ENCODE data around the gene HOTAIR.

The HOTAIR gene

DNA sequence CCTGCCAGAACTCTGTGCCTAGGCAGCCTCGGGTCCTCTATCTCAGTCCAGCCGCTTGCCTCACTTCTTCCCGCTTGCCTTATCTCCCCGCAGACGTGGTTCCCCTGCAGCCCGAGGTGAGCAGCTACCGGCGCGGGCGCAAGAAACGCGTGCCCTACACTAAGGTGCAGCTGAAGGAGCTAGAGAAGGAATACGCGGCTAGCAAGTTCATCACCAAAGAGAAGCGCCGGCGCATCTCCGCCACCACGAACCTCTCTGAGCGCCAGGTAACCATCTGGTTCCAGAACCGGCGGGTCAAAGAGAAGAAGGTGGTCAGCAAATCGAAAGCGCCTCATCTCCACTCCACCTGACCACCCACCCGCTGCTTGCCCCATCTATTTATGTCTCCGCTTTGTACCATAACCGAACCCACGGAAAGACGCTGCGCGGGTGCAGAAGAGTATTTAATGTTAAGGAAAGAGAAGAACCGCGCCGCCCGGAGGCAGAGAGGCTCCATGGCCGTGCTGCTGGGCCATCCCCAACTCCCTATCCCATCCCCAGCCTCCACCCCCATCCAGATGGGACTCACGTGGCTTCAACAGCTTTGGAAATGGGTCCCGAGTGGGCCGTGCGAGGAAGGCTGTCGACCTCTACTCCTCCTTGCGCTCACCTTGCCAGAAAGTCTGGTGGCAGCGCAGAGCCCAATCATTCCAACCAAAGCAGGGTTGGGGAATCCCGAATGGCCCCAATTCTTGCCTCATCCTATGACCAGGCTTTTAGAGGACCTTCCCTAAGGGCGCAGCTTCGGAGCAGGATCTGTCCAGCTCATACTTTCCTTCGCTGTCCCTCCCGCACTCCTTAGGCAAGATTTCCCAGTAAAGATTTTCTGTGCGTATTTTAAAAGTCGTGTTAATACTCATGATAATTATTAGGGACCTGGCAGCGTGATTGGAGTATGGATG, 29.6 kb downstream of the HOTAIR start:
- no peak for DNase-seq (ENCODE audit: low spot score)

DNA sequence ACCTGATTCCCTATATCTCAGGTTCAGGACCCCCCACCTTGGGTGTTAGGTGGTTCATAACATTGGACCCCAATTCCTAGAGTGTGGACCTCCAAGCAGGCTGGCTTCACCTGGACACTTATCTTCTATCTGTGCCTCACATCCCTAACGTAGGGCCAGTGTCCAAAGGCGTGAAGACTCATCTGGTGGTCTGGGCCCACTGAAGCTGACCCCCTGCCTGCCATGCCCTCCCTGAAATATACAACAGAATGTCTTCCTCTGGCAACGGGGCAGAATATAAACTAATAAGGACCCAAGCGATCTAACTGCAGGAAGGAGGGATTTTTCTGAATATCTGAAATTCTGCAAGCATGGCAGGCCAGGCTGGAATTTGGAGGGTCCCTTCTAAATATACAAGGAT, 30.5 kb downstream of the HOTAIR start:
- DNase-seq (ENCODE audit: low spot score) = no peak

DNA sequence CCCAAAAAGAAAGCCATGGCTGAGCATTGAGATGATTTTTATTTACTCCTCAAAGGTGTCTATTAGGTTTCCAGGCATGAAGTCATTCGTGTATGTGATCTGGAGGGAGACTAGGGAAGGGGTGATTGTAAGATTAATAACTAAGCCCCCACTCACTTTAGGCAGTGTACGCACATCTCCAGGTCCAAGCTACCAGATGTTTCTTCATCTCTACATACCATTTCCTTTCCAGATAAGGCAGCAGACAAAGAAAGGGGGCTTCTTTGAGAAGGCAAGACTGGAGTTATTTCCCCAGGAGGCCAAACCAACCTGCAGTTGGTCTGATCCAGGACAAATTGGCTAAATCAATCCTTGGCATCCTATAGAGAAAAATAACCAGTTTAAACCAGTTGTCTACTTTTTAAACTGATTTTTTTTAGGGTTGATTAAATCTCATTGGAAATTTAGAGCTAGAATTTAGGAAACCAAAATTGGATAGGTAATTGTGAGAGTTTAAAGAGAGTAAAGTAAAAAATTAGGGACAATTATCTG, 32.2 kb downstream of the HOTAIR start:
- no peak for DNase-seq (ENCODE audit: low spot score)

DNA sequence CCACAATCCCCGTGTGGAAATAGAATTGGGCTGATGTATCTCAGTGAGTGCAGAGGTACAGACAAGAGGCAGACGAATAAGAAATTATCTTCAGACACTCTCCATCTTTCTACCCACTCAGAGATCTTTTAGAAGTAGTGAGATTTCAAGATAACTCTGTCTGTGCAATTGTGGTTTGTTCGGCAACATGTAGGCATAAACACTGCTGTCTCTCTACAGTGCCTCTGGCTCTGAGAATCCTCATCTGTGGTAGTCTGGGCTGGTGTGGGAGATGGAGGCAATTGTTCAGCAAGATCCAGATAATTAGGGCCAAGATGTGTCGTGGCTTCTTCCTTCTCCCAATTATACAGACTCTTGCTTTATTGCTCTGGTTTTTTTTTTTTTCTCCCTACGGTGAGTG, 33.0 kb downstream of the HOTAIR start:
- DNase-seq (ENCODE audit: low spot score) = no peak

DNA sequence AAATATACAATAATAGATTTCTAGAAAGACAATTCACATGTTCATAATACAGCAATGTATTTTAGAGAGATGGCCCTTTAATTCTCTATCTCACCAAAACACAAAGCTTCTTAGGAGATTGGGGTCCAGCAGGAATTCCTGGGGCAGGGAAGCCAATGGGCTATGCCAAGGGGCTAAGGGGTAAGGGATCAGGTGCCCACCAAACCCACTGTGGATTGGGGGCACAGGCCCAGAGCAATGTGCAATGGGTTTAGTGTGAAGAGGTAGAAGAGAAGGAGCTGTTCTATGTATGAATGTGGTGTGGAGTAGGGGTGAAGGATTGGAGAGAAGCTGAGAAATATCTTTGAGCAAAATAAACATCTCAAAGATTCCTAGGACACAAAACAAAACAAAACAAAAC, 33.6 kb downstream of the HOTAIR start:
- no peak for DNase-seq (ENCODE audit: low spot score)

DNA sequence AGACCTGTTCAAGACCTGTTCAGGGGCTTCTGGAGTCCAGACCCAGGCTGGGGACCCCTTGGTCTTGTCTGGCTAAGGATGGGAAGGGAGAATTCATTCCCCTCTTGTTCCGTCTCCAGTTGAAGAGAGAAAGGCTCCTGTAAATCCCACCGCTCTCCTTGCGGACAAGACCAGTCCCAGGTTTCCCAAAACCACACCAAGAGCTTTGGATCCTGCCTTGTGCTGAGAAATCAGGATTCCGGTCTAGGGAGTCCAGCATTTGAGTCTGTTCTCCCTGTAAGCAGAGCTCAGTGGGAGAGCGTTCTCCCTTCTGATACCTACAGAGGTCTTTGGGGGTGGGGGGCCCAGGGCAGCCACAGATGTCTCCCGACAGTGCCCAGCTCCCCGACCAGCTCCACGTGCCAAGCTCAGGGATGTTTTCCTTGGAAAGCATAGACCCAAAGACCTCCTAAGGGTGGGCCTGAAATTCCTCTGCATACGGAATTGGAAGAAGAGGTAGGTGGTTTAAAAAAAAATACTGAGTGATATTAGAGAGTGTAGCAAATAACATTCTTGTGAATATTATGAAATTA, 34.2 kb downstream of the HOTAIR start:
- no peak for DNase-seq (ENCODE audit: low spot score)

DNA sequence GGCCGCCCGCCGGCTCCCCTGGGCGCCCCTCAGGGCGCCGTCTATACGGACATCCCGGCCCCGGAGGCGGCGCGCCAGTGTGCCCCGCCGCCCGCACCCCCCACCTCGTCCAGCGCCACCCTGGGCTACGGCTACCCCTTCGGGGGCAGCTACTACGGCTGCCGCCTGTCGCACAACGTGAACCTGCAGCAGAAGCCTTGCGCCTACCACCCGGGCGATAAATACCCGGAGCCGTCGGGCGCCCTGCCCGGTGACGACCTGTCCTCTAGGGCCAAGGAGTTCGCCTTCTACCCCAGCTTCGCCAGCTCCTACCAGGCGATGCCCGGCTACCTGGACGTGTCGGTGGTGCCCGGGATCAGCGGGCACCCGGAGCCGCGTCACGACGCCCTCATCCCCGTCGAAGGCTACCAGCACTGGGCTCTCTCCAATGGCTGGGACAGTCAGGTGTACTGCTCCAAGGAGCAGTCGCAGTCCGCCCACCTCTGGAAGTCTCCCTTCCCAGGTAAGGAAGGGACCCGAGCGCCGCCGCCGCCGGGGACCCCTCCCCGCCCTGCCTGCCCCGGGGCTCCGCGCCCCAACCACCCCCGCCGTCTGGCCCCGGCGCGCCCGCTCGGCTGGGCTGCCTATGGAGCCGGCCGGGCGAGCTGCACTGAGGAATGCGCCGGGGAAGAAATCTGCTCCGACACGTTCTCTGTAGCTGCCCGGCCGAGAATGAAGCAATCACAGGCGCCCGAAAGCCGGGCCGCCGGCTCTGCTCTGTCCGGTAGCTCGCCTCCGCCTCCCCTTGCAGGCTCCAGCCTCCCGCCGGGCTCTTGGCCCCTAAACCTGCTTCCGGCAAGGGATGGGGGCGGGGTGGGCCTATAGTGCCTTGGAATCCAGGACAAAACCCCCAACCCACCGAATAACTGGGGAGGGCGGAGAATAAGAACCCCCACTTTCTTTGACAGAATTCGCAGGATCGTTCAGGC, 35.3 kb downstream of the HOTAIR start:
- DNase-seq (ENCODE audit: low spot score) = no peak

DNA sequence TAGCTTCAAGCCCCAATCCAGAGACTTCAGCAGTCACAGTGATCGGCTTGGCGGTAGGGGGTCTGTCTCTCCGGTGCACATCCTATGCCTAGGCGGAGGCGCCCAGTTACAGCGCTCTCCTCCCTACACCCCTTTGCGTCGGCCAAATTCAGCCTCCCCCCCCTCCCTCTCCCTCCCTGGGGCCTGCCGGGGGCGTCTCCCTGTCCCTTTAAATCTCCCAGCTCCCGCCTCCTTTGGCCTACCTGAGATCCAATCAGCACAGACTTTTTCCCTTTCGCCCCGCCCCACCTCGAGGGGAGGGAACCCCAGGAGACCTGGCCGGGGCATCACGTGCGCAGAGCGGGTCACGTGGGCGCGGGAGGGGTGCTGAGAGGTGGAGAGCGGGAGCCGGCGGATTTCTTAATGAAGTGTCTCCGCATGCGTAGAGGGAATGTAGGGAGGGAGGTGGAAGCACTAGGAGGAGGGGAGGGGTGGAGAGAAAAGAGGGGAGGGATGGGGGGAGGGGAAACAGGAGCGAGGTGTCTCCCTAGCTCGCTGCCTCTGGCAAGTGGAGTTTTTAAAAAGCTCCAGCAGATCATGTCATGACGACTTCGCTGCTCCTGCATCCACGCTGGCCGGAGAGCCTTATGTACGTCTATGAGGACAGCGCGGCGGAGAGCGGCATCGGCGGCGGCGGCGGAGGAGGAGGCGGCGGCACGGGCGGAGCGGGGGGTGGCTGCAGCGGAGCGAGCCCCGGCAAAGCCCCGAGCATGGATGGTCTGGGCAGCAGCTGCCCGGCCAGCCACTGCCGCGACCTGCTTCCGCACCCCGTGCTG, 36.2 kb downstream of the HOTAIR start, which contains the start of gene HOXC13:
TSS of gene HOXC13 (plus strand) at position 506 of the 815 bp plus-strand sequence. CDS start at position 582, 76 bp downstream.
- no peak for DNase-seq (ENCODE audit: low spot score)

DNA sequence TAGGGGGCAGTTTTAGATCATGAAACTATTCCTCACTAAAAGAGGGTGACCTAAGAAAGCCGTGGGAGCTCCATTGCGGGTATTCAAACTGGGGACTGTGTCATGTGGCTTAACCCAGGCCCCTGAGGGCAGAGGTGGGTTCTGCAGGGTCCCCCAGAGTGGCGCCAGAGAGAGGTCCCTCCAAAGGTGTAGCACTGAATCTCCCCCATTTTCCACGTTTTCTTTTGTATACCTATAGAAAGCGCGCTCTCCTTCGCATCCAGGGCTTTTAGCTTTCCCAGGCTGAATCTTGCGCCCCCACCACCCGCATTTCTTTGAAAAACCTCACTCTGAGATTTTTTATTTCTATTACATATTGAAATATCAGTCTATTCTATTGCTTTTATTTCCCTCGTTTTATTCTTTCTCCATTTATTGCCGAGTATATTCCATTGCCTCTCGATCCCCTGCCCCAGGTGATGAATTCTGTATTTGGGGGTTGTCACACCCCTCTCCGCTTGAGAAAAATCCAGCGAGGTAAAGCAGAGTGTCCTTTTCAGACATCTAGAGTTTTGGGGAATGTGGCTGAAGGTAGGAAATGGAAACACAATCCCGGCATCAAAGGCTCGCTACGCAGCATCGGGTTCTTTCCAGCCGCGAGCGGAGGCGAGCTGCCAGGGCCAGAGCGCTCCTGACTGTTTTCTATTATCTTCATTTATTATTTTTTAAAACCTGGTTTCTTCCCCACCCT, 37.0 kb downstream of the HOTAIR start:
- DNase-seq (ENCODE audit: low spot score) = no peak

DNA sequence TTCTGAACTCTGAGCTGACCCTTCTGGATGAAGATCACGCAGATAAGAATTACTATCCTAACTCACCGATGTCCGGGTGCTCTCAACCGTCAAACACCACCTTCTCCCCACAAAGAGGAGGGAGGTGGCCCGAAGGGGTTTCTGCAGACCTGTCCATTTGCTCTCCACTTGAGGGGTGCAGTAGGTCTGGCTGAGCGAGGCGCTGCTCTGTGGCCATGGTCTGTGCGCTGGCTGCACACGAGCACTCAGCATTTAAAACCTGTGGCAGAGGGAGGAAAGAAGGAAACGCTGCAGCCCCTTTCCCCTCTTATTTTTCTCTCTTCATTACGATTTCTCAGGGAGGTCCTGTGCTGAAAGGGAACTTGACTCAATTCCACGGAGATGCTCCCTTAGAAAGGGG, 37.7 kb downstream of the HOTAIR start:
- no peak for DNase-seq (ENCODE audit: low spot score)

DNA sequence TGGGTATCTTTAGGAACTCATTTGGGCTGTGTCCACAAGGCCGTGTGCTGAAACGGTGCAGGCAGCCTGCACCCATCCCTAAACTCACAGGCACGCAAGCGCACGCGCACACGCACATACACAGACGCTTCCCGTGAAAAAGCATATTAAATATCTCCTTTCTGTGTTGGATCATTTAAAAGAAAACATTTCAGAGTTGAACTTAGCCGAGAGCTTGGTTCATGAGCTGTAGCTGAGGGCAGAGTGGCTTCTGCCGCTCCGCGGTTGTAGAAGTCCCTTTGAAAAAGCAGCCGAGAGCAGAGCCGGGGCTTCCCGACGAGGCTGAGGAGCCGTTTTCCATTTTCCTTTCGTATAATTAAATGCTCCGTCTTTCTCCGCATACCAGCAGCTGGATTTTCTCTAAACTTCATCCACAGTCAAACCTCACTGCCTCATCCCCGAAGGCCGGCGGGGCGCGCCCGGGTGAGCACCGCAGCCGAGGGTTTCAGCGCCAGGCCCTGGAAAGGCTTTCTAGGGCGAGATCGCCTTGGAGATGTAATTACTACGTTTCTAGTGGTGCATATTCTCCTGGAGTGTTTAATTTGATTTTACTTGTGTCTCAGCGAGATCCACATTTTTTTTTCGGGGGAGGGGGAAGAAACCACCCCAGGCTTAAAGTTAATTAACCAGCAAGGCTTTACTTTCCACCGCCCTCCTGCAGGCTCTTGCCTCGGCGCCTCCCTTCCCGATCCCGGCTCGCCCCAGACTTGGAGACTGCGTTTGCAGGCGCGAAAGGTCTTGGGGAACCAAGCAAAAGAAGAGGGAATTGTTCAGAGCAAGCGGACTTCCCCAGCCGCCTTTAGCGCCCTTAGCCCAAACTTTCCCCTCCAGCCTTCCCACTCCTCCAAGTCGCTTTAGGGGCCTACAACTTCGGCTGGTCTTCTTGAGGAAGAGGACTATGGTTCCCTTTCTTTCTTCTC, 39.1 kb downstream of the HOTAIR start:
- no peak for DNase-seq (ENCODE audit: low spot score)

DNA sequence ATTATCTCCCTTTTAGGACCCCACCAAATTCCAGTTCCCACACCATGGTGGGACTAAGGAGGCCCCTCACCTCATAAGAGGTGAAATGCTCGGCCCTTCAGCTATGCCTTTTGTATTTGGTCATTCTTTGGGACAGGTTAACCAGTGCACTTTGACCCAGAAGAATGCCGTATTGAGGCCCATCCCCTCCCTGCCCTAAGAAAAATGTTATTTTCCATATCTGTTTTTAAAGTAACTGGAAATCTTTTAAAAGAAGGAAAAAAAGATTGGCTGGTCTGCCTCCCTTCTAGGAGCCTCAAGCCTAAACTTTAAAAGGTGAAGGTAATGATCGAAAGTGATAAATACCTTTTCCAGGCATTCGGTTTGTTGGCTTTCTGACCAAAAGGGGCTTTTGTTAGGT, 41.8 kb downstream of the HOTAIR start:
- DNase-seq (ENCODE audit: low spot score) = no peak

DNA sequence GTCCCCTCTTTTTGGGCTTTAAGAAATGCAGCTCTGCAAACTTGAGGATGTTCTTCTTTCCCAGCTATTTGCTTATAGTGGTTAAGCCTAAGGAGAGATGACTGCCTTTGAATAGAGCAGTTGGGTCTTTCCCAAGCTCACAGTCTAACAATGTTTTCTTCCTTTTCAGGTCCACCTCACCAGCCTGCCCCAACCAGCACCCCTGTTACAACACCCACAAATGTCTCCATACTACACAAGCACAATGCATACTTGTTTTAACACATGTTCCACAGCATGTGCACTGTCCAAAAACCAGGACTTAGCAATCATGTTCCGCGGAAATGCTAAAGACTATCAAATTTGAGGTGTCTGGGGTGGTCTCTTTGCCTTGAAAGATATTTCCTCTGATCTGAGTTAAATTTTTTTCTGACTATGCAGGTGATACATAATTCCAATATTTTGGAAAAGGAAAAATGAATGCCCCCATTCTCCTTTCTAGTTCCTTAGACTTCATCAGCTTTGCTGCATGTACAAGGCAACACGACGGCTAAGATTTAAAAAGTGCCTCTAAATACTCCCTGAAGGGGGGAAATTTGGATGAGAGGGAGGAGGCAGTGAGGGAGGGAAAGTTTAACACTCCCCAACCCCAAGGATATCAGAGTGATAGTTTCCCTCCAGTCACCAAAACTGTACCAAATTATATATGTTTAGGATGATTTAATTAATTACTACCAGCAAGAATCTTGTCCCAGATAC, 42.7 kb downstream of the HOTAIR start:
- no peak for DNase-seq (ENCODE audit: low spot score)

DNA sequence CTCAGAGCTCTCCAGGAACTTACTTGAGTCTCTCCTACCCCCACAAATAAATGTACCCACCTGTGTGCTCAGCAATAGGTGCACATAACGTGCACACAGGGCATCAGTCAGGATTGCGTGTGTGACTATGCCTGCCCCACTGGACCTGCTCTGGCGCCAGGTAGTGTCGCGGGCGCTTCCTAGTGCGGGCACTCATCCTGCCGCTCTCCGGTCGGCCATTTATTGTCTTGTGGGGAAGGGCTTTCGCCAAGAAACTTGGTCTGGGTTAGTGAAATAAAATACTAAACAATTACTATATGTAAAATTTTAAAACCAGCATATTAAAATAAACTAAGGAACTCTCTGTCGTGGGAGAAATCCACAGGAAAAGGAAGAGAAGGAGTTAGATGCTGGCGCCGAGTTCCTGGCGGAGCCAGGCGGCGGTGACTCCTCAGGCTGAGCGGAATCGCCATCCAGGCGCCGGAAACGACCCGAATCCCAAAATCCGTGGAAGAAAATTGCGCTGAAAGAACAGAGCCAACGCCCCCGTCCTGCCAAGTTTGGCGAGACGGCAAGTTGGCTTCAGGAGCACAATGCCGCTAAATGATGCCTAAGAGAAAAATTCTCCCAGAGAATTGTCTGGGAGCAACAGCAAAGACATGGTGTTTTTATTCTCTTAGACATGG, 44.0 kb downstream of the HOTAIR start:
- DNase-seq (ENCODE audit: low spot score) = no peak

DNA sequence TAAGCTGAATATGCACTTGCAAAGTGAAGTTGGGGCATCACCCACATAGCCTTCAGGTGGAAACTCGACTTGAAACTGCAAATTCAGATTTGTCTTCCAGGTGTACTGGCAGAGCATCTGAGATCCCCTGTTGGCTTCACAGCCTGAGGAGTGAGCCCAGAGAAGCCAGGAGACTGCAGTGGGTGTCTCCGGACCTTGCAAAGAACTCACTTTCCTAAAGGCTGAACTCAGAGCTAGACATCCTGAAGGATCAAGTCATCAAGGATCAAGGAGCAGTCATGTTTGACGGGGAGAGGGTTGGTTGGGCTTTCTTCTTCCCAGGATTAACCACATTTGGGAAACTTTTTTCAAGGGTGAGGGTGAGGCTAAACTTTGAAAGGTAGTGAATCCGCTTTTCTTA, 45.2 kb downstream of the HOTAIR start:
- no peak for DNase-seq (ENCODE audit: low spot score)

DNA sequence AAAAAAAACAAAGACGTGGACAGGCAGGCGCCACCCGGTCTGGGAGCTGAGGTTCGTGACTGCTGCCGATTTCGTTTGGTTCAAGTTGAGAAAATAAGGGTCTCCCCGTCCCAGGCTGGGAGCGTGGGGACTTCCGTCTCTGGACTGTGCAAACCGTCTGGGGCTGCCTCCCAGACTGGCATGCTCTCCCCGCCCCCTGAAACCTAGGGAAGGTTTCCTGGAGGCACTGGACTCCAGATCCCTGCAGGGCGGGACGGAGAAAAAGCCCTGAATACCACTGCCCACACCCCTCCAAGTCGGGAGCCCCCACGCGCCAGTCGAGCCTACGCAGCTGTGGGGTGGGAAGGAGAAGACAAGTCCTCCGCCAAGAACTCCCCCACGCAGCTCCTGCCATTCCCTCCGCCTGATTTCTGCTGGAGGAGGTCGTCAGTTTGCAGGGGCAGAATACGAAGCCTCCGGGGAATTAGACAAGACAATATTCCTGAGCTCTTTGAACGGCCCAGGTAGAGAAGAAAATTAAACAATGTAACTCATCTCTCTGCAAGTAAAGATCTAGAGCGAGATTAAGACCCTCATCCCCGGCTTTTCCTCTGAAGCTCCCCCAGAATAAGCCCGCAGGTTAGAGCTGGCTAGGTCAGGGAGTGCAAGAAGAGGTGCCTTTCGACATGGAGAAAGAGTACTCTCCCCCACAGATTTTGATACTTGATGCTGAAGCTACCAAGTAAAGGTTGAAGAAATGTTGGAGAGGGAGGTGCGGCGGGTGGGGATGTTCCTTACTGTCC, 46.5 kb downstream of the HOTAIR start:
- DNase-seq (ENCODE audit: low spot score) = no peak
